GM21423 (cell line): ENCODE measurements around the gene PRSS50.
"Not testable (repeated sequence)": the region's sequence is repeated elsewhere in the genome, so short reads cannot be mapped to it uniquely, and the experiment has no call there.

ENCODE experiments used
- ATAC-seq: cut with Tn5 transposase; IDR thresholded peaks from one replicate; pipeline ENCODE4 v1.9.1; 2021; ENCODE audit warnings: mild to moderate bottlenecking, moderate library complexity; ENCODE audit not compliant: unreplicated experiment

PRSS50 gene

GRCh38 chr3:46709157-46709654 is 8.5 kb downstream of the PRSS50 start:
- ATAC-seq = no peak

GRCh38 chr3:46708401-46709156 is 9.1 kb downstream of the PRSS50 start:
- no peak for ATAC-seq

- ATAC-seq = no peak
Observed at GRCh38 chr3:46707601-46708011, 10.1 kb downstream of the PRSS50 start.

- ATAC-seq = no peak
Observed at GRCh38 chr3:46706771-46707582, 10.7 kb downstream of the PRSS50 start.

GRCh38 chr3:46705751-46706552 is 11.7 kb downstream of the PRSS50 start:
- no peak for ATAC-seq

GRCh38 chr3:46705022-46705530 is 12.6 kb downstream of the PRSS50 start:
- ATAC-seq = no peak

- not testable (repeated sequence) for ATAC-seq
Observed at GRCh38 chr3:46704346-46704745, 13.3 kb downstream of the PRSS50 start.

GRCh38 chr3:46703013-46703520 is 14.6 kb downstream of the PRSS50 start:
- ATAC-seq = no peak

- no peak for ATAC-seq
Observed at GRCh38 chr3:46702246-46703012, 15.2 kb downstream of the PRSS50 start.

- ATAC-seq = no peak
Observed at GRCh38 chr3:46701181-46701939, 16.3 kb downstream of the PRSS50 start, which contains the start of gene TMIE. Gene TMIE (plus strand): TSS chr3:46701392. CDS start chr3:46701488, 96 bp downstream.

GRCh38 chr3:46700772-46701171 is 16.9 kb downstream of the PRSS50 start:
- no peak for ATAC-seq

- ATAC-seq = no peak
Observed at GRCh38 chr3:46699676-46700523, 17.8 kb downstream of the PRSS50 start.

- ATAC-seq = no peak
Observed at GRCh38 chr3:46695962-46696894, 21.4 kb downstream of the PRSS50 start.

- no peak for ATAC-seq
Observed at GRCh38 chr3:46695177-46695961, 22.3 kb downstream of the PRSS50 start.

GRCh38 chr3:46694520-46694919 is 23.1 kb downstream of the PRSS50 start:
- ATAC-seq = no peak

- no peak for ATAC-seq
Observed at GRCh38 chr3:46693892-46694226, 23.8 kb downstream of the PRSS50 start.
